Measurements from ENCODE around the gene FOXA3. TPM values are rescaled to one million over a fixed set of nuclear protein-coding genes. Genes with fewer than 3 reads are reported as not detected.

FOXA3 gene
- total RNA-seq, 4 donors from 2014 or later: 0.12 TPM; not detected in 3

DNA sequence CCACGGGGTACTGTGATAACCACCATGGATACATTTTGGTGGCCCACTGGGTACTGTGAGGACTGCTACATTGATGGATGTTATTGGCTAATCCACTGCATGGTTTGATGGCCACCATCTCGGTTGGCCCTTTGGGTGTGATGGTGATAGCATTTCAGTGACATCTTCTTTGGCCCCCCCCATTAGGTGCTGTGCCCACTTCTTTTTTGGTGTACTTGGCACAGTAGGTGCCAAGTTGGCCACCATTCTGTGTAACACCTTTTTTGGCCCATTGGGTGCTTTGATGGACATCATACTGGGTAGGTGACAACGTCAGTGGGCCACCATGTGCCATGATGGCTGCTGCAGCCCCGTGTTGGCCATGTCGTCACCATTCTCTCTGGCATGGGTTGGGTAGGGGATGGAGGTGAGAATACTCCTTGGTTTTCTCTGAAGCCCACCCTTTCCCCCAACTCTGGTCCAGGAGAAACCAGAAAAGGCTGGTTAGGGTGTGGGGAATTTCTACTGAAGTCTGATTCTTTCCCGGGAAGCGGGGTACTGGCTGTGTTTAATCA lies 9.2 kb downstream of the FOXA3 start:
- WGBS, 2 donors: 92 to 96% methylated on average over 7 of the region's 7 CpGs
- DNase-seq (ENCODE audit: low spot score in 2 of 2): no peak
- TF ChIP-seq POLR2A (IDR thresholded peaks at IDR 0.05): no peak
- H3K4me3 ChIP-seq (ENCODE audit: low read depth, poor library complexity, severe bottlenecking): no peak overlapping the region
- intact Hi-C loops (cut with DNase I; ENCODE audit: low total_unique reads): no loop called here

DNA sequence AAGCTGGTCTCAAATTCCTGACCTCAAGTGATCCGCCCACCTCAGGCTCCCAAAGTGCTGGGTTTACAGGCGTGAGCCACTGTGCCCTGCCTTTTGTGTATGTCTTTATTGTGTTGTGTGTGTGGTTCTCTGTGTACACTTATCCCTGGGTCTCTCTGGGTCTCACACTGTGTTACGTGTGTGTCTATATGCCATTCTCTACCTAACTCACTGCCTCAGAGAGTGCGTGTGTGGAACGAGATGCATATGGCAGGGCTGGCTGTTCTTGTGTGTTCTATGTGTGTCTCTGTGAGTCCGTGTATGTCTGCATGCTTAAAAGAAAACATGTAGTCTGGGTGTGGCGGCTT lies 10.5 kb downstream of the FOXA3 start:
- WGBS, 2 donors: 89% methylated on average over 7 of the region's 7 CpGs
- TF ChIP-seq, protein P1, sequence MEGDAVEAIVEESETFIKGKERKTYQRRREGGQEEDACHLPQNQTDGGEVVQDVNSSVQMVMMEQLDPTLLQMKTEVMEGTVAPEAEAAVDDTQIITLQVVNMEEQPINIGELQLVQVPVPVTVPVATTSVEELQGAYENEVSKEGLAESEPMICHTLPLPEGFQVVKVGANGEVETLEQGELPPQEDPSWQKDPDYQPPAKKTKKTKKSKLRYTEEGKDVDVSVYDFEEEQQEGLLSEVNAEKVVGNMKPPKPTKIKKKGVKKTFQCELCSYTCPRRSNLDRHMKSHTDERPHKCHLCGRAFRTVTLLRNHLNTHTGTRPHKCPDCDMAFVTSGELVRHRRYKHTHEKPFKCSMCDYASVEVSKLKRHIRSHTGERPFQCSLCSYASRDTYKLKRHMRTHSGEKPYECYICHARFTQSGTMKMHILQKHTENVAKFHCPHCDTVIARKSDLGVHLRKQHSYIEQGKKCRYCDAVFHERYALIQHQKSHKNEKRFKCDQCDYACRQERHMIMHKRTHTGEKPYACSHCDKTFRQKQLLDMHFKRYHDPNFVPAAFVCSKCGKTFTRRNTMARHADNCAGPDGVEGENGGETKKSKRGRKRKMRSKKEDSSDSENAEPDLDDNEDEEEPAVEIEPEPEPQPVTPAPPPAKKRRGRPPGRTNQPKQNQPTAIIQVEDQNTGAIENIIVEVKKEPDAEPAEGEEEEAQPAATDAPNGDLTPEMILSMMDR (IDR thresholded peaks at IDR 0.05): no peak
- no peak for TF ChIP-seq POLR2A (IDR thresholded peaks at IDR 0.05)
- no peak for DNase-seq (ENCODE audit: low spot score in 2 of 2)
- intact Hi-C loops (cut with DNase I; ENCODE audit: low total_unique reads): no loop called here
- no peak overlapping the region for H3K4me3 ChIP-seq (ENCODE audit: low read depth, poor library complexity, severe bottlenecking)

DNA sequence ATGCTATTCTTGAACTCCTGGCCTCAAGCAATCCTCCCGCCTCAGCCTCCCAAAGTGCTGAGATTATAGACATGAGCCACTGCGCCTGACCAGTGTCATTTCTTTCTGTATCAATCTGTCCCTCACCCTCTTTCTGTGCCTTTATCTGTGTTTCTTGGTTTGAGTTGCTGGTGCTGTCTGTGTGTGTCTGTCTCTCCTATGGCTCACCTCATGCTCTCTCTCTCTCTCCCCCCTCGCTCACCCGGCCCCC lies 12.0 kb downstream of the FOXA3 start:
- 57 to 58% methylated on average over 4 of the region's 4 CpGs for WGBS, 2 donors
- intact Hi-C loops (cut with DNase I; ENCODE audit: low total_unique reads): no loop called here
- no peak for TF ChIP-seq POLR2A (IDR thresholded peaks at IDR 0.05)
- TF ChIP-seq, protein P1 (IDR thresholded peaks at IDR 0.05): no peak
- DNase-seq (ENCODE audit: low spot score in 2 of 2): no peak
- H3K4me3 ChIP-seq (ENCODE audit: low read depth, poor library complexity, severe bottlenecking): no peak overlapping the region

DNA sequence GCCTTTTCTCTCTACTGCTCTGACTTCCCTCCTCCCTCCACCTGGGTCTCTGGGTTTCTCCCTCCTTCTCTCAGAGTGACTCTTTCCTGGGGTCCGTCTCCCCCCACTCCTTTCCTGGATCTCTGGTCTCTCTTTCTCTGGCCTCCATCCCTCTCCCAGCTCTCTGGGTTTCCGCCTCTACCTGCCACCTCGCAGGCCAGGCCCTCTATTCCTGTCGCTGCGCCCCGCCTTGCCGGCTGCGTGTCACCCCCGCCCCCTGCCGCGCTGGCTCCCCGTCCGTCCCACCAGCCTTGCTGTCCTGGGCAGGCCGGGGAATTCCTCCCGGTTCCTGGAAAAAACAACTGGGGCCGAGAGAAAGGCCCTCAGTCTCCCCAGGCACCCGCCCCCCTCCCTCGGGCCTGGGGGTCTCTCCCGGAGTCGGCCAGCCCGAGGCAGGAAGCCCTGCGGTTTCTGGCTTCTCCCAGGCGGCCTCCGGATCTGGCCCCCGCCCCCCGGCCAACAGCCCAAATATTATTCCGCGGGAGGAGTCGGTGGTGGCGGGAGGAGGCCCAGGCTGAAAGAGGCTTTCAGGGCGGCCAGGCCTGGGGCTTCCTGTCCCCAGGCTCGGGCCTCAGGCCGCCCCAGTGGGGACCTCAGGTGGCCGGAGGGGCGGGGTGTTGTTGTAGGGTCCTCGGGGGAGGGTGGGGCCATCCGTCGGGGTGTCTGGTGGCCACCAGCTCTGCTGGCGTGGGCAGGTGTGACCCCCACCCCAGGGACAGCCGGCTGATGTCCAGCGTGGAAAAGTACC lies 12.5 kb downstream of the FOXA3 start:
- 8 to 15% methylated on average over 27 to 34 of the region's 41 CpGs for WGBS, 2 donors
- intact Hi-C loops (cut with DNase I; ENCODE audit: low total_unique reads): no loop called here
- no peak for DNase-seq (ENCODE audit: low spot score in 2 of 2)
- TF ChIP-seq POLR2A (IDR thresholded peaks at IDR 0.05): no peak
- TF ChIP-seq, protein P1 (IDR thresholded peaks at IDR 0.05): no peak
- H3K4me3 ChIP-seq (ENCODE audit: low read depth, poor library complexity, severe bottlenecking): no peak overlapping the region

DNA sequence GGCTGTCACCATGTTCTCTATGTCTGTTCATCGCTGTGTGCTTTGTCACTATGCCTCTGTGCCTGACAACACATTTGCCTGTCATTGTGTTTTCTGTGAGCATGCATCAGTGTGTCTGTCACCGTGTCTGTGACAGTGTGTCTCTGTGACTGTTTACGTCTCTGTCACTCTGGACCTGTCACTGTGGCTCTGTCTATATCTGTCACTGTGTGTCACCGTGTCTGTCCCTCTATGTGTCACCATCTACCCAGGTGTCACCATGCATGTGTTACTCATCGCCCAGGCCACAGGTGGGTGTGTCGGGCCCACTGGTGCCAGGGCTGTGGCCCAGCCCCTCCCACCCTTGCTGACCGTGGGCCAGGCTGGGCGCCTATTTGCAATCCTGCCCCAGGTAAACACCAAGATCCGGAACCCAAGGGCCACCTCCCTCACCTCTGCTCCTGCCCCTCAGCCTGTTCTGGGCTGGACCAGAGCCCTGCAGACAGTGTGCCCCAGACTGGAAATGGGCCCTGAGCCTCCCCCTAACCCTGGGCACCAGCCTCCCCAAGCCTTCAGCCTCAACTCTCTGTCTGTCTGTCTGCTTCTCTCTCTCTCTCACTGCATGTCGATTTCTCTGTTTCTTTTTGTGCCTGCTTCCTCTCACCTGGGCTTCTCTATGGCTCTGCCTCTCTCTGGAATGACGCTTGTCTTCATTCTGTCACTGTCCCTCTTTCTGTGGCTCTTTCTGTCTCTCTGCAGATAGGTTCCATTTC lies 14.1 kb downstream of the FOXA3 start:
- TF ChIP-seq, protein P1 (IDR thresholded peaks at IDR 0.05): peak in 1 of 3 donors; percentile 4
- no peak for TF ChIP-seq POLR2A (IDR thresholded peaks at IDR 0.05)
- no peak for DNase-seq (ENCODE audit: low spot score in 2 of 2)
- no peak overlapping the region for H3K4me3 ChIP-seq (ENCODE audit: low read depth, poor library complexity, severe bottlenecking)
- WGBS, 2 donors: 70 to 79% methylated on average over 9 to 11 of the region's 11 CpGs
- intact Hi-C loops (cut with DNase I; ENCODE audit: low total_unique reads): no loop called here

DNA sequence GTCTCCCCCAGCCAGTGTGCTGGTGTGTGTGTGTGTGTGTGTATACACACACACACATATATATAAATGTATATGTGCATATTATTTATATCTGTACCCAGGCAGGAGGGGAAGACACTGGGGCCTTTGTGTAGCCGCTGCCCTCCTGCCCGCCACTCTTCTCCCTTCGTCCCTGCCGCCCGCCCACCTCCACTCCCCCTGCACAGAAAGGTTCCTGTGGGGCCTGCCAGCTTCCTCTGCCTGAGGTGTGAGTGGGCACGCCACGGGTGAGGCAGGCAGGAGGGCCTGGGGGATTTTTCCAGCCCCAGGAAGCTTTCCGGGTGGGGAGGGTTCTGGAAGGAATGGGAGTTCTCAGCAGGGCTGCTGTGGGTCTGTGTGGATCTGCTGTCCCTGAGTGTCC lies 14.9 kb downstream of the FOXA3 start:
- no peak for DNase-seq (ENCODE audit: low spot score in 2 of 2)
- no peak overlapping the region for H3K4me3 ChIP-seq (ENCODE audit: low read depth, poor library complexity, severe bottlenecking)
- 59 to 77% methylated on average over 8 of the region's 8 CpGs for WGBS, 2 donors
- intact Hi-C loops (cut with DNase I; ENCODE audit: low total_unique reads): no loop called here
- TF ChIP-seq, protein P1 (IDR thresholded peaks at IDR 0.05): no peak
- no peak for TF ChIP-seq POLR2A (IDR thresholded peaks at IDR 0.05)
